Measurements from ENCODE around the gene TMEM134. TPM values are rescaled to one million over a fixed set of nuclear protein-coding genes. Genes with fewer than 3 reads are reported as not detected.

The TMEM134 gene
- total RNA-seq, 4 donors from 2014 or later, result 131 to 376 (median 207) TPM

GRCh38 chr11:67472882-67473281 is 3.8 kb upstream of the TMEM134 start:
- no peaks in the 10 kb centered on the region for H3K9me3 ChIP-seq
- 75% methylated on average over 7 of the region's 7 CpGs for WGBS
- TF ChIP-seq CTCF (IDR thresholded peaks at IDR 0.05), result no peak
- no peak for TF ChIP-seq EP300 (IDR thresholded peaks at IDR 0.05)
- no peak for TF ChIP-seq POLR2AphosphoS5 (IDR thresholded peaks at IDR 0.05)
- TF ChIP-seq POLR2A (IDR thresholded peaks at IDR 0.05), result no peak

GRCh38 chr11:67470337-67471002 is 1.4 kb upstream of the TMEM134 start:
- Histone ChIP-seq H3K36me3 (no peaks in the 10 kb centered on the region), H3K9me3 (no peaks in the 10 kb centered on the region), H3K4me1 (peaks cover 35% of the 10 kb centered on the region), H3K4me3 (no peak overlapping the region), H3K27me3 (no peaks in the 10 kb centered on the region), H3K27ac (no peak overlapping the region)
- WGBS, result 79% methylated on average over 8 of the region's 8 CpGs
- DNase-seq (ENCODE audit: low spot score in 2 of 2), result no peak
- TF ChIP-seq POLR2AphosphoS5 (IDR thresholded peaks at IDR 0.05) (no peak), EP300 (IDR thresholded peaks at IDR 0.05) (no peak), CTCF (IDR thresholded peaks at IDR 0.05) (no peak), POLR2A (IDR thresholded peaks at IDR 0.05) (no peak)

More at GRCh38 chr11:67472882-67473281, 3.8 kb upstream of the TMEM134 start:
- Histone ChIP-seq H3K4me1 (peaks cover 15% of the 10 kb centered on the region), H3K36me3 (no peaks in the 10 kb centered on the region), H3K27me3 (peaks cover 2% of the 10 kb centered on the region), H3K27ac (no peak overlapping the region), H3K4me3 (no peak overlapping the region)
- no peak for DNase-seq (ENCODE audit: low spot score in 2 of 2)

- whole genome bisulfite sequencing, result 7% methylated on average over 9 of the region's 9 CpGs
- H3K27ac ChIP-seq, result peak overlapping the region; percentile 96
- peak overlapping the region; percentile 96 for H3K4me3 ChIP-seq
- no peaks in the 10 kb centered on the region for H3K9me3 ChIP-seq
- no peak for DNase-seq (ENCODE audit: low spot score in 2 of 2)
- TF ChIP-seq POLR2A (IDR thresholded peaks at IDR 0.05), result no peak
- TF ChIP-seq CTCF (IDR thresholded peaks at IDR 0.05), result no peak
- no peak for TF ChIP-seq EP300 (IDR thresholded peaks at IDR 0.05)
- TF ChIP-seq POLR2AphosphoS5 (IDR thresholded peaks at IDR 0.05), result no peak
- peaks cover 44% of the 10 kb centered on the region for H3K4me1 ChIP-seq
- H3K36me3 ChIP-seq, result no peaks in the 10 kb centered on the region
- no peaks in the 10 kb centered on the region for H3K27me3 ChIP-seq
Measured at GRCh38 chr11:67469508-67469811, 409 bp upstream of the TMEM134 start.

GRCh38 chr11:67468456-67468758 is 644 bp downstream of the TMEM134 start:
- no peaks in the 10 kb centered on the region for H3K27me3 ChIP-seq
- H3K36me3 ChIP-seq, result no peaks in the 10 kb centered on the region
- TF ChIP-seq POLR2AphosphoS5 (IDR thresholded peaks at IDR 0.05), result no peak
- TF ChIP-seq EP300 (IDR thresholded peaks at IDR 0.05), result no peak
- TF ChIP-seq CTCF (IDR thresholded peaks at IDR 0.05), result no peak
- TF ChIP-seq POLR2A (IDR thresholded peaks at IDR 0.05), result no peak
- H3K9me3 ChIP-seq, result no peaks in the 10 kb centered on the region
- H3K4me3 ChIP-seq, result peak overlapping the region; percentile 96
- WGBS, result 2% methylated on average over 6 of the region's 6 CpGs
- H3K27ac ChIP-seq, result peak overlapping the region; percentile 96
- H3K4me1 ChIP-seq, result peaks cover 55% of the 10 kb centered on the region
- DNase-seq (ENCODE audit: low spot score in 2 of 2), result no peak

- Histone ChIP-seq H3K27me3 (no peaks in the 10 kb centered on the region), H3K36me3 (no peaks in the 10 kb centered on the region), H3K4me1 (peaks cover 58% of the 10 kb centered on the region), H3K4me3 (peak overlapping the region; percentile 96), H3K9me3 (no peaks in the 10 kb centered on the region), H3K27ac (peak overlapping the region; percentile 96)
- WGBS, result no CpG with 5 or more reads among the region's 5 CpGs
- no peak for TF ChIP-seq EP300 (IDR thresholded peaks at IDR 0.05)
- no peak for TF ChIP-seq CTCF (IDR thresholded peaks at IDR 0.05)
- TF ChIP-seq POLR2A (IDR thresholded peaks at IDR 0.05), result no peak
- TF ChIP-seq POLR2AphosphoS5 (IDR thresholded peaks at IDR 0.05), result peak in 2 of 3 donors; percentile 23 to 27
- DNase-seq (ENCODE audit: low spot score in 2 of 2), result peak in 1 of 2 donors; percentile 90
Measured at GRCh38 chr11:67468056-67468455, 995 bp downstream of the TMEM134 start.

Data from suprapubic skin (tissue), 4 donors.